Activated CD4-positive, CD25-positive, alpha-beta regulatory T cell treated with anti-CD3 and anti-CD28 coated beads, Interleukin-2, amount 50 U/mL, for 16 hours (primary cell): ENCODE measurements around the gene MISFA.
"Not testable (repeated sequence)": the region's sequence is repeated elsewhere in the genome, so short reads cannot be mapped to it uniquely, and the experiment has no call there.

Experiments
- DNase-seq: peaks from one replicate; pipeline ENCODE4 v3.0.0-alpha.2; 2020; ENCODE audit warnings: low read depth, low spot score

MISFA gene

DNA sequence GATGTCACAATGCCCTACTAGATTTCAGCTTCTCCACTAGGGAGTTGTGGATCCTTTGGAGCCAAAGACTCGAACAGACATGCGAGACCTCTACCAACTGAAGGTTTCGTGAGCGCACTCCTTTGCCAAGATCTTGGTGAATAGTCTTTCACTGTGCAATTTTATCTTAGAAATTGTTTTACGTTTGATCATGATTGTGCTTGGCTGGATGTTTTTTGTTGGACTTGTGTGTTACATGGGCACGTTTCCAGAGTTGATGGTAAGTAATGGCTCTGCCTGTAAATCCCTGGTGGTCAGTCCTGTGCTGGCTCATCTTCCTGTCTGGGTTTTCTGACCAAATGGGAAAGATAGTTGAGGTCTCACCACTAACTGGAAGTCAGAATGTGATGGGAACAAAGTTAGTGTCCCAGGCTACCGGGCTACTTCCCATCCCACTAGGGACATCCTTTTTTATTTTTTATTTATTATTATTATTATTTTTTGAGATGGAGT is at the start of gene MISFA:
Gene MISFA (plus strand): TSS at position 51 of the 492 bp plus-strand sequence. CDS start 140 bp downstream, at position 191.
- no peak for DNase-seq

GRCh38 chr11:18563090-18563730 is 36.4 kb upstream of the MISFA start:
- no peak for DNase-seq

- DNase-seq: no peak
These were observed 35.4 kb upstream of the MISFA start for GRCh38 chr11:18564149-18564548.

DNA sequence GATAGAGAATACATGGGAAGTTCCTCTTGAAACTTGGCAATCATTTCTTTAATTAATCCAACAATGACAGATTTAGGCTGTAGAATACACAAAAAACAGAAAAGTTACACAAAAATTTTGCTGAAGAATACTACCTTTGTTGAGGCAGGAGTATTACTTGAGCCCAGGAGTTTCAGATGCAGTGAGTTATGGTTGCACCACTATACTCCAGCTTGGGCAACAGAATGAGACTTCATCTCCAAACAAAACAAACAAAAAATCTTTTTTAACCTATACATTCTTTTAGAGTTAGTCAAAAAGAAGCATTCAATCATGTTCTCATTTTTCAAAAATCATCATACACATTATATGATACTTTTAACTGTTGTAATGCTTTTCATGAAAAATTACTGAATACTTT is 33.2 kb upstream of the MISFA start:
- DNase-seq: no peak

GRCh38 chr11:18567081-18567480 is 32.5 kb upstream of the MISFA start:
- no peak for DNase-seq

DNA sequence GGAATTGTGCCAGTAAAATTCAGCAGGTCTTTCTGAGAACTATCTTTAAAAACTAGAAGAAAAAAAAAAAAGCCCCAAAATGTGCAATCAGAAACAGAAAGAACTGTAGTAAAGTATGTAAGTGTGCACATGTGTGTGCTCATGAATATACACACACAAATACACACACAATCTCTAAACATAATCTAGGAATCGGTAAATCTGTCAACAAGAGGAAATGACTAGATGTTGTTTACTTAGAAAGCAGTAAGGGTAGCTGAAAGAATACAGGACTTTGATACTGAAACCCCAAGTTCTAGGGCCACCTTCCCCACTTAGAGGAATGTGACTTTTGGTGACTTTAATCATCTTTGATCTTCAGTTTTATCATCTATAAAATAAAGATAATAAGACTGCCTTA is 24.2 kb upstream of the MISFA start:
- DNase-seq: no peak

GRCh38 chr11:18578975-18579598 is 20.5 kb upstream of the MISFA start:
- no peak for DNase-seq

- DNase-seq: no peak
These were observed 19.3 kb upstream of the MISFA start for GRCh38 chr11:18580113-18580766.

- DNase-seq: no peak
These were observed 17.8 kb upstream of the MISFA start for GRCh38 chr11:18581825-18582224.

DNA sequence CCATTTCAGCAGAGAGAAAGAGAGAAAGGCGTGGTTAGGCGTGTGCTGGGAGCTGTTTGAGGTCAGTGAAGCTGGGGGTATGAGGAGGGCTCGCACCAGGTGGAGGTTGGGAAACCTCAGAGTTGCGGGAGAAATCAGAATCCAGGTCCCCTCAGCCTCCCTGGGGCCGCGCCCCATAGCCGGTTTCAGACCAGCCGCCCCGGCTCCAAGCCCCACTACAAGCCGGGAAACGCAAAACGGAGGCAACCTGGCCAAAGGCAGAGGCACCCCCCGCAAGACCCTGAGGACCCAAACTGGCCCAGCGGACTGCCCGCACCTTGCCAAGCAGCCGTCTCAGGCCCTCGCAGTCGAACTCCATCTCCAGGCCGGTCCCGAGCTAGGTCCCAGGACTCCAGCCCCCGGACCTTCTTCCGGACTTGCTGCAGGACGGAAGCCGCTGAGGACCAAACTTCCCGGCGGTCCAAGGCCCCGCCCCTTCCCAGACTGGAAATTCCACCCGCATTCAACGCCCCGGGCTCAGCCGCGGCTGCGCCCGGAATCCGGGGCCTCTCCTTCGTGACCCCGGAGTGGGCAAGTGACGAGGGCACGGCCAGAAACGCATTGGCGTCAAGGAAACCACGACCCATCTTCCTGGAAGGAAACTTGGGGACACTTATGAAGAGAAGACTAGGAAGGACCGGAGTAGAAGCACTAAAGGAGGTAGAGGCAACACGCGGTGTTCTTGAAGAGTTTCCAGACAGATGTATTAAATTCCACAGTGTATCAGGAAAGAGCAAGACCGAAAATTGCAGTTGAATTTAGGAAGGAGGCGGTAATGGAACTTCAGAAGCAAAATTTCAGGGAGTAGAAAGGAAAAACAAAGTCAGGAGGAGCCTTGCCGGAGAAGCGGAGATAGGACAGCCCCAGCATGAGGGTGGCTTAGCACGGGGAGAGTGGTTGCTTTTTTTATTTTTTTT is 11.0 kb upstream of the MISFA start, which contains the start of gene UEVLD:
Gene UEVLD (minus strand): TSS at position 438 of the 956 bp plus-strand sequence. CDS start 80 bp downstream, at position 358.
- DNase-seq: no peak

DNA sequence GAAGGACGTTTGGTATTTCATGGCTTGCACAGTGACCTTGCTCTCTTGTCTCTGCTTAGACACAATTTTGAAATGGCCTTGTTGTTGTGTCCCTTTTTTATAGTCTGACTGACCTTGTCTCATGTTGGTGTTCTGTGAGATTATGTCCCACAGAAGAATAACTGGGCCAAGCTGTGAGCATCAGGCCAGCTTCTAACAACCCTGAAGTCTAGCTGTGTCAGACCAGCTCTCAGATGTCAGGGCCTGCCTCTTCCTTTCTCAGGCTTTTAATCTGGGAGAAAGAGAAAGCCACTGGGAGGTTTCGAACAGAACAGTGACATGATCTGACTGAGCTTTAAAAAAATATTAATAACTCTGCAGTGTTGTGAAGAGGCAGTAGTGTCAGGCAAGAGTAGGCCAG is 9.0 kb upstream of the MISFA start:
- no peak for DNase-seq

GRCh38 chr11:18594088-18594487 is 5.5 kb upstream of the MISFA start:
- DNase-seq: not testable (repeated sequence)

DNA sequence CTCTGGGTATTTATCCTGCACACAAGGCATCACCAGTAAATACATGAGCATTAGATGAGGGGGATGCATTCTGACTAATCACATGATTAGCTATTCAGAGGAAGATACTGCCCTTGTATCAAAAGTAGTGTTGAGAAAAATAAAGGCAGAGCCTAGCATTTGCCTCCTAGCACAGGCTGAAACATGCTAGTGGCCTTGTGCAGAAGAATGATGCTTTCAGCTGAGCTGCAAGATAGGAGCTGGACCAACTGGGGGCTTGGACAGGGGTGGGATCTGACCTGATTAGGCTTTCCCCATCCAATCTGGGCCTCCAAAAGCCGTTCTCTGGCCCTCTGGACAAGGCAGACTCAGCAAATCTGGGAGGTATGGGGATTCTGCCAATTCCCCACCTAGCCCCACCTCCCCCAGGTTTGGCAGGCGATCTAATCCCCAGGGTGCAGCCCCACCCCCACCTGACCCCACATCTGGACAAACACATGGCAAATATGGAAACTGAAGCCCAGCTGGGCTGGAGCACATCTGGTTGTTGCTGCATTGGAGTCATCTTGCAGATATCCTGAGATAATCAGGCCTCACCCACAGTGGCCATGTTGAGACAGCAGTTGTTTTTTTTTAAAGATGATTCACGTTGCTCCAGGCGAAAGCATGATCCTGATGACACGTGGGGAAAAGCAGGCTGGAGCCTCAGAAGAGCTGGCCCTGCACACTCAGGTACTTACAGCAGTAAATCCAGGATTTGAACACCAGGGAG is 4.4 kb upstream of the MISFA start:
- no peak for DNase-seq

GRCh38 chr11:18600915-18601569 is 1.5 kb downstream of the MISFA start:
- no peak for DNase-seq

DNA sequence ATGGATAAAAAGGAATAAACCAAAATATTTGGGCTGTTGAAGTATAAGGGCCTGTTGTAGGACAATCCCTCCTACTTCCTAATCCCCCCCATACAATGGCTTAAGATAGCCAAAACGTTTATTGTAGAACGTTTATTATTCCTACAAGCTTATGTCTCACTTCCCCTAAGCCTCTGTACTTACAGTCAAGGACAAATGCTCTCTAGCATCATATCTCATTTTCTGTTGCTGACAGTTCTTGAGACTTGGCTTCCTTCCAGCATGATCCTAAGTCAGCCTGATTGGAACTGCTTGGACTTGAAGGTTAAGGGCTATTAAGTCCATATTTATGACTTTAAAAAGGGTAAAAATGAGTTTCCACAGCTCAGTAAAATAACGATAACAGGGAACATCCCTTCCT is 8.8 kb downstream of the MISFA start:
- no peak for DNase-seq

GRCh38 chr11:18611196-18611595 is 11.6 kb downstream of the MISFA start:
- no peak for DNase-seq

GRCh38 chr11:18612394-18612793 is 12.8 kb downstream of the MISFA start:
- no peak for DNase-seq

DNA sequence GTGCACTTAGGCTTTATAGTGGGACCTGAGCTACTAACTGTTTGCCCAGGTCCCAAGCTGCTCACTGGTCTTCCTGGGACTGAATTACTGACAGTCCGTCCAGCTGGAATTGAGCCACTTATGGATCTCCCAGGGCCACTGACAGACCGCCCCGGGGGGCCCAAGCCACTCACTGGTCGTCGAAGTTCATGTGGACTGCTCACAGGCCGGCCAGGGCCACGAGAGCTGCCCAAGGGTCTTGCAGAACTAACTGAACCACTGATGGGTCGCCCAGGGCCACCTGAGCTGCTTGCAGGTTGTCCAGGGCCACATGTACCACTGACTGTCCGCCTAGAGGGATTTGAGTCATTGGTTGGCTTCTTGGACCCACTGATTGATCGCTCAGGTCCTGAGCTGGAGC is 15.1 kb downstream of the MISFA start:
- DNase-seq: no peak

GRCh38 chr11:18615628-18616392 is 16.2 kb downstream of the MISFA start:
- DNase-seq: no peak
